Astrocyte (in vitro differentiated cells and primary cell): ENCODE data around the gene RPLP2. TPM values are rescaled to one million over a fixed set of nuclear protein-coding genes. Genes with fewer than 3 reads are reported as not detected.

Experiments
- DNase-seq: peaks from one replicate; pipeline ENCODE4 v3.0.0-alpha.2; 2010; ENCODE audit warnings: low read depth
- FAIRE-seq: peaks from 2 replicates; lab custom pipeline; 2011; peaks lifted over from hg19 to GRCh38; lab: Jason Lieb, UNC
- H2AFZ ChIP-seq: 2 replicates; pipeline ENCODE4 v1.6.0; 2012; ENCODE audit warnings: low read depth, low read length, inconsistent platforms
- H3K27ac ChIP-seq: 2 replicates; pipeline ENCODE4 v1.5.1; 2011; ENCODE audit warnings: low read depth, low read length, inconsistent platforms
- H3K27me3 ChIP-seq: 2 replicates; pipeline ENCODE4 v1.6.0; 2011; ENCODE audit warnings: low read length, inconsistent platforms; ENCODE audit not compliant: insufficient read depth
- H3K36me3 ChIP-seq: 2 replicates; pipeline ENCODE4 v1.5.1; 2011; ENCODE audit warnings: low read length, inconsistent platforms; ENCODE audit not compliant: insufficient read depth
- H3K4me1 ChIP-seq: 2 replicates; pipeline ENCODE4 v1.5.1; 2011; ENCODE audit warnings: low read length, inconsistent platforms; ENCODE audit not compliant: insufficient read depth
- H3K4me2 ChIP-seq: 2 replicates; pipeline ENCODE4 v1.6.0; 2012; ENCODE audit warnings: low read length, inconsistent platforms
- H3K4me3 ChIP-seq: 2 replicates; pipeline ENCODE4 v1.5.1; 2011; ENCODE audit warnings: low read depth, mild to moderate bottlenecking, low read length, inconsistent platforms; ENCODE audit not compliant: insufficient read depth
- H3K79me2 ChIP-seq: 2 replicates; pipeline ENCODE4 v1.6.0; 2012; ENCODE audit warnings: mild to moderate bottlenecking, low read length, inconsistent platforms; ENCODE audit not compliant: insufficient read depth
- H3K9ac ChIP-seq: 2 replicates; pipeline ENCODE4 v1.6.0; 2012; ENCODE audit warnings: mild to moderate bottlenecking, low read length, inconsistent platforms
- H3K9me3 ChIP-seq: 2 replicates; pipeline ENCODE4 v1.5.1; 2012; ENCODE audit warnings: low read depth, mild to moderate bottlenecking, low read length, inconsistent platforms; ENCODE audit not compliant: insufficient read depth
- H4K20me1 ChIP-seq: 2 replicates; pipeline ENCODE4 v1.6.0; 2012; ENCODE audit warnings: low read length, inconsistent platforms; ENCODE audit not compliant: insufficient read depth
- H3K27ac Mint-ChIP-seq: one replicate; pipeline ENCODE4 v1.8.0; 2021; ENCODE audit warnings: mild to moderate bottlenecking, mixed read lengths; ENCODE audit not compliant: unreplicated experiment
- H3K27me3 Mint-ChIP-seq: one replicate; pipeline ENCODE4 v1.8.0; 2021; ENCODE audit warnings: low read depth, mixed read lengths; ENCODE audit not compliant: unreplicated experiment
- H3K36me3 Mint-ChIP-seq: one replicate; pipeline ENCODE4 v1.8.0; 2021; ENCODE audit warnings: low read depth, mixed read lengths; ENCODE audit not compliant: unreplicated experiment
- H3K4me1 Mint-ChIP-seq: one replicate; pipeline ENCODE4 v1.8.0; 2021; ENCODE audit warnings: low read depth, mixed read lengths; ENCODE audit not compliant: unreplicated experiment
- H3K4me3 Mint-ChIP-seq: one replicate; pipeline ENCODE4 v1.8.0; 2021; ENCODE audit warnings: mild to moderate bottlenecking, moderate library complexity, mixed read lengths; ENCODE audit not compliant: unreplicated experiment
- H3K9me3 Mint-ChIP-seq: one replicate; pipeline ENCODE4 v1.8.0; 2021; ENCODE audit warnings: mild to moderate bottlenecking, mixed read lengths; ENCODE audit not compliant: unreplicated experiment
- EZH2 ChIP-seq: IDR thresholded peaks from 2 replicates; pipeline ENCODE4 v1.6.1; 2012; ENCODE audit warnings: mild to moderate bottlenecking, low read length, inconsistent platforms; ENCODE audit not compliant: insufficient read depth
- total RNA-seq: library from RNA; stranded (reverse); gene quantifications from 2 replicates; pipeline ENCODE4 v1.2.1, GENCODE V29; 2021
- TF ChIP-seq, protein P1 (sequence below): IDR thresholded peaks from 2 replicates; pipeline ENCODE4 v1.5.1; 2011; ENCODE audit warnings: low read depth, mild to moderate bottlenecking, inconsistent platforms, low read length, moderate library complexity; ENCODE audit not compliant: insufficient read depth

Gene RPLP2
- total RNA-seq, 1 donor from 2014 or later, result 1,666 TPM

GRCh38 chr11:842370-843002 lies 32.7 kb downstream of the RPLP2 start, which contains the start of the genes POLR2L and TSPAN4:
Gene POLR2L (minus strand): TSS chr11:842529. CDS start chr11:842508, 21 bp downstream.
Gene TSPAN4 (plus strand): TSS chr11:842852. CDS start chr11:850305, 7,453 bp downstream.
- H3K4me3 Mint-ChIP-seq, result peak within 1 kb of the TSS; percentile 89
- H4K20me1 ChIP-seq, result peaks cover 74% of the 10 kb centered on the region
- peak within 1 kb of the TSS; percentile 88 for H3K4me2 ChIP-seq
- H3K9ac ChIP-seq, result peak within 1 kb of the TSS; percentile 94
- no peak for TF ChIP-seq EZH2
- TF ChIP-seq, protein P1, sequence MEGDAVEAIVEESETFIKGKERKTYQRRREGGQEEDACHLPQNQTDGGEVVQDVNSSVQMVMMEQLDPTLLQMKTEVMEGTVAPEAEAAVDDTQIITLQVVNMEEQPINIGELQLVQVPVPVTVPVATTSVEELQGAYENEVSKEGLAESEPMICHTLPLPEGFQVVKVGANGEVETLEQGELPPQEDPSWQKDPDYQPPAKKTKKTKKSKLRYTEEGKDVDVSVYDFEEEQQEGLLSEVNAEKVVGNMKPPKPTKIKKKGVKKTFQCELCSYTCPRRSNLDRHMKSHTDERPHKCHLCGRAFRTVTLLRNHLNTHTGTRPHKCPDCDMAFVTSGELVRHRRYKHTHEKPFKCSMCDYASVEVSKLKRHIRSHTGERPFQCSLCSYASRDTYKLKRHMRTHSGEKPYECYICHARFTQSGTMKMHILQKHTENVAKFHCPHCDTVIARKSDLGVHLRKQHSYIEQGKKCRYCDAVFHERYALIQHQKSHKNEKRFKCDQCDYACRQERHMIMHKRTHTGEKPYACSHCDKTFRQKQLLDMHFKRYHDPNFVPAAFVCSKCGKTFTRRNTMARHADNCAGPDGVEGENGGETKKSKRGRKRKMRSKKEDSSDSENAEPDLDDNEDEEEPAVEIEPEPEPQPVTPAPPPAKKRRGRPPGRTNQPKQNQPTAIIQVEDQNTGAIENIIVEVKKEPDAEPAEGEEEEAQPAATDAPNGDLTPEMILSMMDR, result no peak
- H3K27me3 Mint-ChIP-seq, result no peaks in the 10 kb centered on the region
- peaks cover 55% of the 10 kb centered on the region for H3K4me1 ChIP-seq
- H3K9me3 Mint-ChIP-seq, result no peaks in the 10 kb centered on the region
- no peaks in the 10 kb centered on the region for H3K27me3 ChIP-seq
- peaks cover 6% of the 10 kb centered on the region for H3K36me3 Mint-ChIP-seq
- peaks cover 20% of the 10 kb centered on the region for H3K4me1 Mint-ChIP-seq
- peaks cover 73% of the 10 kb centered on the region for H3K79me2 ChIP-seq
- peaks cover 15% of the 10 kb centered on the region for H3K36me3 ChIP-seq
- no peaks in the 10 kb centered on the region for H3K9me3 ChIP-seq
- peak within 1 kb of the TSS; percentile 41 for H2AFZ ChIP-seq
- DNase-seq (peak; percentile 78), FAIRE-seq (no peak)
- peak within 1 kb of the TSS; percentile 86 for H3K27ac Mint-ChIP-seq
- H3K4me3 ChIP-seq, result peak within 1 kb of the TSS; percentile 97
- H3K27ac ChIP-seq, result peak within 1 kb of the TSS; percentile 93

- H3K4me3 Mint-ChIP-seq, result peak overlapping the region; percentile 87
Observed at GRCh38 chr11:843086-843734, 33.4 kb downstream of the RPLP2 start.

More at GRCh38 chr11:843086-843734, 33.4 kb downstream of the RPLP2 start:
- Histone ChIP-seq H2AFZ (no peak overlapping the region), H3K9ac (peak overlapping the region; percentile 94), H3K4me2 (peak overlapping the region; percentile 88), H3K9me3 (no peaks in the 10 kb centered on the region), H3K4me1 (peaks cover 55% of the 10 kb centered on the region), H3K27me3 (no peaks in the 10 kb centered on the region), H3K79me2 (peaks cover 66% of the 10 kb centered on the region), H4K20me1 (peaks cover 74% of the 10 kb centered on the region), H3K4me3 (peak overlapping the region; percentile 64), H3K36me3 (peaks cover 15% of the 10 kb centered on the region), H3K27ac (peak overlapping the region; percentile 68)
- DNase-seq, result no peak
- peak overlapping the region; percentile 77 for H3K27ac Mint-ChIP-seq
- H3K36me3 Mint-ChIP-seq, result peaks cover 6% of the 10 kb centered on the region
- TF ChIP-seq, protein P1, result no peak
- no peak for TF ChIP-seq EZH2
- peaks cover 20% of the 10 kb centered on the region for H3K4me1 Mint-ChIP-seq
- H3K9me3 Mint-ChIP-seq, result no peaks in the 10 kb centered on the region
- H3K27me3 Mint-ChIP-seq, result no peaks in the 10 kb centered on the region
- FAIRE-seq, result no peak
